ENCODE measurements around the gene LMNB1. TPM values are rescaled to one million over a fixed set of nuclear protein-coding genes. Genes with fewer than 3 reads are reported as not detected.

Gene LMNB1
- total RNA-seq, 2 donors from 2014 or later, result 12.7 to 15.9 TPM

GRCh38 chr5:126816649-126817048 is 39.7 kb downstream of the LMNB1 start:
- ATAC-seq (ENCODE audit: insufficient number of reproducible peaks, low FRiP score, low read depth) (no peak), DNase-seq (ENCODE audit: low spot score) (no peak)
- Histone ChIP-seq H3K27ac (no peak overlapping the region), H3K4me3 (no peak overlapping the region), H3K9me3 (no peaks in the 10 kb centered on the region), H3K4me1 (ENCODE audit: control insufficient read depth in 1 of 2, low read depth in 2 of 2) (no peaks in the 10 kb centered on the region), H3K36me3 (no peaks in the 10 kb centered on the region), H3K27me3 (replicated peaks; ENCODE audit: insufficient read depth) (no peaks in the 10 kb centered on the region)
- no peak for TF ChIP-seq CTCF (IDR thresholded peaks at IDR 0.05)

GRCh38 chr5:126818736-126819135 is 41.8 kb downstream of the LMNB1 start:
- Histone ChIP-seq H3K4me3 (no peak overlapping the region), H3K9me3 (no peaks in the 10 kb centered on the region), H3K36me3 (no peaks in the 10 kb centered on the region), H3K4me1 (ENCODE audit: control insufficient read depth in 1 of 2, low read depth in 2 of 2) (no peaks in the 10 kb centered on the region), H3K27ac (no peak overlapping the region), H3K27me3 (replicated peaks; ENCODE audit: insufficient read depth) (no peaks in the 10 kb centered on the region)
- ATAC-seq (ENCODE audit: insufficient number of reproducible peaks, low FRiP score, low read depth), result no peak
- no peak for DNase-seq (ENCODE audit: low spot score)
- no peak for TF ChIP-seq CTCF (IDR thresholded peaks at IDR 0.05)

GRCh38 chr5:126819253-126819652 is 42.3 kb downstream of the LMNB1 start:
- no peak for TF ChIP-seq CTCF (IDR thresholded peaks at IDR 0.05)
- Histone ChIP-seq H3K9me3 (no peaks in the 10 kb centered on the region), H3K4me3 (no peak overlapping the region), H3K36me3 (no peaks in the 10 kb centered on the region), H3K4me1 (ENCODE audit: control insufficient read depth in 1 of 2, low read depth in 2 of 2) (no peaks in the 10 kb centered on the region), H3K27ac (no peak overlapping the region), H3K27me3 (replicated peaks; ENCODE audit: insufficient read depth) (no peaks in the 10 kb centered on the region)
- DNase-seq (ENCODE audit: low spot score) (no peak), ATAC-seq (ENCODE audit: insufficient number of reproducible peaks, low FRiP score, low read depth) (no peak)

- TF ChIP-seq CTCF (IDR thresholded peaks at IDR 0.05), result no peak
- H3K4me1 ChIP-seq (ENCODE audit: control insufficient read depth in 1 of 2, low read depth in 2 of 2), result no peaks in the 10 kb centered on the region
- H3K27me3 ChIP-seq (replicated peaks; ENCODE audit: insufficient read depth), result no peaks in the 10 kb centered on the region
- no peak overlapping the region for H3K4me3 ChIP-seq
- ATAC-seq (ENCODE audit: insufficient number of reproducible peaks, low FRiP score, low read depth), result no peak
- H3K36me3 ChIP-seq, result no peaks in the 10 kb centered on the region
- DNase-seq (ENCODE audit: low spot score), result no peak
- H3K9me3 ChIP-seq, result no peaks in the 10 kb centered on the region
- no peak overlapping the region for H3K27ac ChIP-seq
These were observed 49.8 kb downstream of the LMNB1 start for GRCh38 chr5:126826619-126827215.

- Histone ChIP-seq H3K4me1 (ENCODE audit: control insufficient read depth in 1 of 2, low read depth in 2 of 2) (no peaks in the 10 kb centered on the region), H3K27ac (no peak overlapping the region), H3K36me3 (no peaks in the 10 kb centered on the region), H3K27me3 (replicated peaks; ENCODE audit: insufficient read depth) (no peaks in the 10 kb centered on the region), H3K4me3 (no peak overlapping the region), H3K9me3 (no peaks in the 10 kb centered on the region)
- ATAC-seq (ENCODE audit: insufficient number of reproducible peaks, low FRiP score, low read depth) (no peak), DNase-seq (ENCODE audit: low spot score) (no peak)
- TF ChIP-seq CTCF (IDR thresholded peaks at IDR 0.05), result no peak
These were observed 52.2 kb downstream of the LMNB1 start for GRCh38 chr5:126829098-126829497.

All from thoracic aorta (tissue), 2 donors.